MCF 10A (cell line): ENCODE results near the gene CPPED1. TPM values are rescaled to one million over a fixed set of nuclear protein-coding genes. Genes with fewer than 3 reads are reported as not detected.

Experiments used
- BruUV-seq: library from RNA; stranded (reverse); fragments of 400-500 nt; replicated peaks from 2 replicates; lab custom pipeline; 2021; lab: Mats Ljungman, UMichigan
- CTCF ChIA-PET: fragments of 300-600 bp; sonication (Branson Sonifier 250); formaldehyde crosslinking; extraction: SDS; loops from one replicate; lab custom pipeline; 2021; ENCODE audit warnings: antibody characterized with exemption, inconsistent platforms; lab: Yijun Ruan, JAX
- POLR2A ChIA-PET: fragments of 300-600, 350-650 bp; sonication (Branson Sonifier 250); formaldehyde crosslinking; extraction: SDS; loops from one replicate; lab custom pipeline; 2020; ENCODE audit warnings: antibody characterized with exemption, inconsistent platforms; lab: Yijun Ruan, JAX
- DNase-seq: peaks from one replicate; pipeline ENCODE4 v3.0.0-alpha.2; 2018; ENCODE audit not compliant: unreplicated experiment
- H3K27ac Mint-ChIP-seq: one replicate; pipeline ENCODE4 v1.8.0; 2022; ENCODE audit warnings: mild to moderate bottlenecking, low read depth, mixed read lengths; ENCODE audit not compliant: unreplicated experiment
- H3K27me3 Mint-ChIP-seq: one replicate; pipeline ENCODE4 v1.8.0; 2022; ENCODE audit warnings: mixed read lengths; ENCODE audit not compliant: insufficient read depth, unreplicated experiment
- H3K36me3 Mint-ChIP-seq: one replicate; pipeline ENCODE4 v1.8.0; 2022; ENCODE audit warnings: mild to moderate bottlenecking, moderate library complexity, mixed read lengths; ENCODE audit not compliant: insufficient read depth, unreplicated experiment
- H3K4me1 Mint-ChIP-seq: one replicate; pipeline ENCODE4 v1.8.0; 2022; ENCODE audit warnings: mixed read lengths; ENCODE audit not compliant: insufficient read depth, unreplicated experiment
- H3K4me3 Mint-ChIP-seq: one replicate; pipeline ENCODE4 v1.8.0; 2022; ENCODE audit warnings: mild to moderate bottlenecking, moderate library complexity, mixed read lengths; ENCODE audit not compliant: unreplicated experiment
- H3K9me3 Mint-ChIP-seq: one replicate; pipeline ENCODE4 v1.8.0; 2022; ENCODE audit warnings: mixed read lengths; ENCODE audit not compliant: unreplicated experiment
- CTCF ChIP-seq: fragments of 200-600 bp; IDR thresholded peaks from one replicate; pipeline ENCODE4 v1.8.0; 2022; ENCODE audit warnings: antibody characterized with exemption, mild to moderate bottlenecking; ENCODE audit not compliant: unreplicated experiment
- intact Hi-C: fragments of 100-400 bp; cut with micrococcal nuclease; formaldehyde crosslinking; loops from 2 replicates; pipeline ENCODE4 v1.14.1; 2022
- total RNA-seq: library from RNA; stranded (reverse); gene quantifications from 2 replicates; pipeline ENCODE4 v1.2.3, GENCODE V29; 2022

CPPED1 gene
- total RNA-seq, 1 experiment from 2014 or later, result 13.8 TPM

GRCh38 chr16:12617401-12617819, 186.3 kb downstream of the CPPED1 start:
- Mint-ChIP-seq H3K27ac (no peak overlapping the region), H3K9me3 (no peaks in the 10 kb centered on the region), H3K4me3 (no peak overlapping the region), H3K36me3 (no peaks in the 10 kb centered on the region), H3K27me3 (no peaks in the 10 kb centered on the region), H3K4me1 (peaks cover 14% of the 10 kb centered on the region)
- CTCF ChIA-PET, result no interaction called here
- POLR2A ChIA-PET, result no interaction called here
- TF ChIP-seq CTCF, result no peak
- no TSS peak for BruUV-seq
- DNase-seq, result no peak
- intact Hi-C loops, result no loop called here

- no peak for TF ChIP-seq CTCF
- no peak overlapping the region for H3K27ac Mint-ChIP-seq
- no peaks in the 10 kb centered on the region for H3K27me3 Mint-ChIP-seq
- intact Hi-C loops, result no loop called here
- H3K9me3 Mint-ChIP-seq, result no peaks in the 10 kb centered on the region
- ChIA-PET CTCF (interaction anchor here (0.8 kb wide), 1 partner anchor 1042 kb away, joined by 3 read pairs; no protein-coding TSS in a partner anchor), POLR2A (no interaction called here)
- no peak overlapping the region for H3K4me3 Mint-ChIP-seq
- DNase-seq, result no peak
- no TSS peak for BruUV-seq
- no peaks in the 10 kb centered on the region for H3K36me3 Mint-ChIP-seq
- peaks cover 16% of the 10 kb centered on the region for H3K4me1 Mint-ChIP-seq
Observed at GRCh38 chr16:12614662-12615278, 188.9 kb downstream of the CPPED1 start.

- Mint-ChIP-seq H3K9me3 (no peaks in the 10 kb centered on the region), H3K4me1 (peaks cover 16% of the 10 kb centered on the region), H3K36me3 (no peaks in the 10 kb centered on the region), H3K27me3 (no peaks in the 10 kb centered on the region), H3K27ac (peak overlapping the region; percentile 21), H3K4me3 (no peak overlapping the region)
- CTCF ChIA-PET, result no interaction called here
- intact Hi-C loops, result no loop called here
- TF ChIP-seq CTCF, result no peak
- DNase-seq, result no peak
- POLR2A ChIA-PET, result no interaction called here
- BruUV-seq, result no TSS peak
Observed at GRCh38 chr16:12613992-12614661, 189.6 kb downstream of the CPPED1 start.

- Mint-ChIP-seq H3K27ac (peak overlapping the region; percentile 21), H3K4me1 (peaks cover 16% of the 10 kb centered on the region), H3K9me3 (no peaks in the 10 kb centered on the region), H3K36me3 (no peaks in the 10 kb centered on the region), H3K27me3 (no peaks in the 10 kb centered on the region), H3K4me3 (no peak overlapping the region)
- CTCF ChIA-PET, result no interaction called here
- peak; percentile 73 for DNase-seq
- no peak for TF ChIP-seq CTCF
- TSS peak; percentile 91 for BruUV-seq
- intact Hi-C loops, result no loop called here
- POLR2A ChIA-PET, result interaction anchor here (1.2 kb wide), 1 partner anchor 48 kb away, joined by 4 read pairs; no protein-coding TSS in a partner anchor
Observed at GRCh38 chr16:12613131-12613991, 190.3 kb downstream of the CPPED1 start.
